ENCODE results near the gene SGMS1.
"Not testable (repeated sequence)": the region's sequence is repeated elsewhere in the genome, so short reads cannot be mapped to it uniquely, and the experiment has no call there.

Gene SGMS1

GRCh38 chr10:50580262-50580891 lies 43.4 kb downstream of the SGMS1 start:
- no peak for DNase-seq (ENCODE audit: low read depth)

GRCh38 chr10:50579491-50580261 lies 44.1 kb downstream of the SGMS1 start:
- no peak for DNase-seq (ENCODE audit: low read depth)

DNA sequence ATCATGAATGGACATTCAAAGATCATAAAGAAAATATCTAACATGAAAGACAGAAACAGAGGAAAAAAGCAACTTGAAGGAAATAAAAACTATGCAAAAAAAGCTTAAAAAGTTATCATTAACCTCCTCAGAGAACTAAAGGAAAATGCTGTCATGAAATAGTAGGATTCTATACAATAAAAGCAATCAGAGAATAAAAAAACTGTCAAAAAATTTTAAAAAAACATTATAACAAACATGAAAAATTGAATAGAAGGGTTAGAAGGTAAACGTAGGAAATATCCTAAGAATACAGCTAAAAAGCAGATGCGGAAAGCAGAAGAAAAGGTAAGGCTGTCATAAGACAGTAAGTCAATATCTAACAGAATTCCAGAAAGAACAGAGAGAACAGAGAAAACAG lies 44.8 kb downstream of the SGMS1 start:
- no peak for DNase-seq (ENCODE audit: low read depth)

GRCh38 chr10:50577681-50578350 lies 45.9 kb downstream of the SGMS1 start:
- peak; percentile 12 for DNase-seq (ENCODE audit: low read depth)

DNA sequence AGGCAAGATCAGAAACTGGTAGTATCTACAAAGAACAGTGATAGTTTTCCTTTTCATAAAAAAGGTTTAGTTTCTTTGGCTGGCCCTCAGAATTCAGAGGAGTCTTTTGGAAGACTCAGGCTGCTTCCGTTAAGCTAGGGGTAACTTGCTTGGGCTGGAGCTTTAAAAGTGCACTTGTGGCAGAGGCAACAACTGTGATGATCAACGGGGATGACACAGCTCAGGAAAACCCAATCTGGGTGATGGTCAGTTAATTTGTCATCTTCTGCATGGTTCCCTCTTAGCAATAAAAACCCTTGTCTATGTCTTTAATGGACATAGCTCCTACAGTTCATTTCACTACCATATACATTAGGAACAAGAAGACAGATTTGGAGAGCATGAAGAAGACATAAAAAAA lies 46.7 kb downstream of the SGMS1 start:
- no peak for DNase-seq (ENCODE audit: low read depth)

DNA sequence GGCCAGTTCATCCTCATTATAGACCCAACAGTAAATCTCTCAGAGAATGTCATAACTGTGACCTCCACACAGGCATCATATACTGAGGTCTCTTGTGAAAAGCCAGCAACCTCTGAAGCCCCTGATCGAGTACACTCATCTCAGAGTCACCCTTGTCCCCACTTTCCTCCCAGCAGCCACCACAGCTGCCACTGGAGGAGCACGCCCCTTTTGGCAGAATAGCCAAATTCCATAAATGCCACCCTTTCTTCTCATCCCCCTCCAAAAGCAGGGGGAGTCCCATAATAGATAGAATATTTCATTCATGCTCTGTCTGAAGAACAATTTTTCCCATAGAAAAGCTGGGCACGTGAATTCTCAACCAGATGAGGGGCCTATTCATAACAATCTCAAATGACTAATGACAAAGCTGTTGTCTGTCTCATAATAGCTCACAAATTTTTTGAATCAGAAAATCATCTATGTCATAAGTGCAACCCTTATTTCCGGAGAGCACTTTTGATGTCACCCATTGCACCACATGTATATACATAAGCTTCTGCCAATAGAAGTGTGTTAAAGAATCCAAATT lies 47.4 kb downstream of the SGMS1 start:
- no peak for DNase-seq (ENCODE audit: low read depth)

DNA sequence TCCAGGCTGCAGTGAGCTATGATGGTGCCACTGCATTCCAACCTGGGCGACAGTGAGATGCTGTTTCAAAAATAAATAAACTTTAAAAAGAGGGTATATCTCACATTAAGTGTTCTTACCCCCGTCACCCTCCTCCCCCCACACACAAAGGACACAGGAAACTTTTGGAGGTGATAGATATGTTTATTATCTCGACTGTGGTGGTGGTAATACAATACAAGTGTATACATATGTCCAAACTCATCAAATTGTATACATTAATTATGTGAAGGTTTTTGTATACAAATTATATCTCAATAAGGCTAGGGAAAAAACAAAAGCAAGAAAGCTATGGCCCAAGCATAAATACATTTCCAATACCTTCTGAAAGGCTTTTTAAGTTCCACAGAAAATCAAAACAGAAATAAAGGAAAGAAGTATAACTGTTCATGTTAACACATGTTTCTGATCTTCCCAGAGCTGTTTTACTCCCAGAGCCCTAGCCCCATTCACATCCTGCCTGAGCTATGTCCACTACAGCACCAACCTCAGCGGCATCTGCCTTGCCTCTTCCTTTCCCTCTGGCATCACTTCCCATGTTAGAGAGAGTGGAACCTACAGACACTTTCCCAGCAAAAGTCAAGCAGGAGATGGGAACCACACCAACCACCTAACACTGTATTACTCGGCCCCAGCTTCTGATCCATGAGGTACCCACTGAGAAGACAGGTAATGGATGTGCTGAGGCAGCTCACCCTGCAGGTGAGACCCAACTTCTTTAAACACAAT lies 48.1 kb downstream of the SGMS1 start:
- no peak for DNase-seq (ENCODE audit: low read depth)

DNA sequence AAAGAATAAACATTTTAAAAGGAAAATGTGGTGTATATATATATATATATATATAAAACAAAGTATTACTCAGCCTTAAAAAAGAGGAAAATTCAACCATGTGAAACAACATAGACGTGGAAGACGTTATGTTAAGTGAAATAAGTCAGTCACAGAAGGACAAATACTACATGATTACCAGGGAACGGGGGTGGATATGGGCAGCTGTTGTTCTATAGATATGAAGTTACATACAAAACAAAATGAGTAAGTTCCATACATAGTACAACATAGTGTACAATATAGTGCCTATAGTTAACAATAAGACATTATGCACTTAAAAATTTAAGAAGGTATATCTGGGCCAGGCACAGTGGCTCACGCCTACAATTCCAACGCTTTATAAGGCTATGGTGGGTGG lies 48.8 kb downstream of the SGMS1 start:
- DNase-seq (ENCODE audit: low read depth), result no peak

DNA sequence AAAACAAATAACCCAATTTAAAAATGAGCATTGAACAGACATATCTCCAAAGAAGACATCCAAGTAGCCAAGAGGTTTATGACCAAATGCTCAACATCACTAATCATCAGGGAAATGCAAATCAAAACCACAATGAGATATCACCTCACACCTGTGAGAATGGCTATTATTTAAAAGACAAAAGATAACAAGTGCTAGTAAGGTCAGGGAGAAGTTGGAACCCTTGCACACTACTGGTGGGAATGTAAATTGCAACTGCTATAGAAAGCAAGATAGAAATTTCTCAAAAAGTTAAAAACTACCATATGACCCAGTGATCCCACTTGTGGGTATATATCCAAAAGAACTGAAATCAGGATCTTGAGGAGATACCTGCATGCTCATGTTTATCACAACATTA lies 49.5 kb downstream of the SGMS1 start:
- no peak for DNase-seq (ENCODE audit: low read depth)

DNA sequence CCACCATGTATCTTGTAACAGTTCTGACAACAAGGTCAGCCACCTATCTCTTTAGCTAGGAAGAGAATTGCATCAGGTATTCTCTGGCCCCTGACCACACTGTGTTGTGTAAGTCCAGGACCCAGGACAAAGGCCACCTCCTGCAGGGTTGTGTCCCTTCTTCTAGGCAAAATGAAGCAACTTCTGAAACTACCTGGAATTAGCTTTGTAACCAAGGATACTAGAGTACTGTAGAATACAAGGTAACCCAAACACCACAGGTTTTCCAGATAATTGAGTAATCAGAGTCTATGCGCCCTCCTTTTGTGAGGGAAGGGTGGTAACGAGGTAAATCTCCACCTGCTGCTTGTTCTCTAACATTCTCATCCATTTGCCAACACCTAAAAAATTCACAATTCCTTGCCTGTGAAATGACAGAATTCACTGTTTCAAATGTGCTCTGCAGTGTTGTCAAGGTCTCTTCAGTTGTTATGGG lies 51.7 kb downstream of the SGMS1 start:
- DNase-seq (ENCODE audit: low read depth), result no peak

DNA sequence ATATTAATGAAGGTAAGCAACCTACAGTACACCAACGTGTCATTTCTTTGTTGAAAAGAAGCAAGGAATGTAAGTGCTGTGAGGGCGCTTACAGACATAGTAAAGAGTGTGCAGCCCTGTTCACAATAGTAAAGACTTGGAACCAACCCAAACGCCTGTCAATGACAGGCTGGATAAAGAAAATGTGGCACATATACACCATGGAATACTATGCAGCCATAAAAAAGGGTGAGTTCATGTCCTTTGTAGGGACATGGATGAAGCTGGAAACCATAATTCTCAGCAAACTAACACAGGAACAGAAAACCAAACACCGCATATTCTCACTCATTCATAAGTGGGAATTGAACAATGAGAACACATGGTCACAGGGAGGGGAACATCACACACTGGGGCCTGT lies 55.0 kb downstream of the SGMS1 start:
- not testable (repeated sequence) for DNase-seq (ENCODE audit: low read depth)

- DNase-seq (ENCODE audit: low read depth), result no peak
Measured at GRCh38 chr10:50567384-50567783, 56.4 kb downstream of the SGMS1 start.

- no peak for DNase-seq (ENCODE audit: low read depth)
Measured at GRCh38 chr10:50566150-50566549, 57.6 kb downstream of the SGMS1 start.

GRCh38 chr10:50565301-50566083 lies 58.3 kb downstream of the SGMS1 start:
- DNase-seq (ENCODE audit: low read depth), result no peak

DNA sequence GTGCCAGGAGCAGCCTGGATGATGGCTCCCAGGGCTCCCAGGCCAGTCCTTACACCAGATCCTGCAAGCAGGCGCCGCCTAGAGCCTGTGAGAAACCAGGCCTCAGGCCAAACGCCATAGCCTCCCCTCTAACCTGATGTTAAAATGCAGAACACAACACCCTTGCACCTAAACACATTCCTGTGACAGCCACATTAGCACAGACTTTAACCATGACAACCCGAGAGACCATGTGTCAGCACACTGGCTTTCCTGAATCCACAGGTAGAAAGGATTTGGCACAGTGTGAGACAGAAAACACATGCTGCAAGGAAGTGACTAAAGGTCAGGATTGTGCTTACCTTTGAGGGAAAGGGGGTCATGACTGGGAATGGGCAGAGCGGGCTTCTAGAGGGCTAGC lies 59.9 kb downstream of the SGMS1 start:
- DNase-seq (ENCODE audit: low read depth), result no peak

DNA sequence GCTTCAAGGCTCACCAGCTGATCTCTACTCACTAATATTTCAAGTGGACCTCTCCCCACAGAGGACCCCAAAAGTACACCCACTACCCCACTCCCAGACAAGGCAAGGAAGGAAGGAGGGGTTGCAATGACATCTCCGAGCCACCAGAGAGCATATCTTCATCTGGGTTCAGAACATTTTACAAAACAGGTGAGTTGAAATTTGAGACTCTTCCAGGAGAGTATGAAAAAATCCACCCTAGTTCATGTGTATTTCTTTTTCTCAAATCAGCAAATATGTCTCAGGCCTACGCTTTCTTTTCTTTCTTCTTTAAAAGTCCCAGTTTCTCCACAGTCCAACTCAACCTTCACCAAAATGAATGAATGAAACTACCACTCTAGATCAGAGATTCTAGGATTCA lies 61.9 kb downstream of the SGMS1 start:
- no peak for DNase-seq (ENCODE audit: low read depth)

DNA sequence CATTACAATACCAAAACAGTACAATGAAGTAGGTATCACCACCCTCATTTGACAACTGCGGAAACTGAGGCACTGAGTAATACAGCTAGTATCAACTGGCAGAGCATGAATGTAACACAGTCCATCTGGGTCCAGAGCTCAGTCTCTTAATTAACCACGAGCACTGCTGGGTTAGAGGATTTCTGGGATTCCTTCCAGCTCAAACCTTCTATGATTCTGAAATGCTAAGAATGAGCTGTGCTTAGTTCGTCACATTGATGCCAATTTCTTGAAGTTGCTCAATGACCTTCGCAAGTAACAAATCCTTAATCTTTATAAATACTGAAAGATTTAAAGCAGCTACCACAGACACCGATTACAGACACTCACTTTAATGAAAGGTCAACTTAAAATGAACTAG lies 62.5 kb downstream of the SGMS1 start:
- DNase-seq (ENCODE audit: low read depth), result peak; percentile 97

DNA sequence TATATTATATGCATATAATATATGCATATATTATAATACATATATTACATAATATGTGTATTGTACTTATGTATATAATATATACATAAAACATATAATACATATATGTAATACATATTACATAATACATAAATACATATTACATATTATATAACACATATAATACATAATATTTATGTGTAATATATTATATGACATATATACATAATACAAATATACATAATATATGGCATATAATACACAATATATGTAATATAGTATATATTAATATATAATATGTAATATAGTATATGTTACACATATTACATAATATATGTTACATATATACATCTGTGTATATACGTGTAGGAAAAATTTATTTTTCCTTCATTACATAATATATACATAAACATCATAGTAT lies 63.4 kb downstream of the SGMS1 start:
- no peak for DNase-seq (ENCODE audit: low read depth)

DNA sequence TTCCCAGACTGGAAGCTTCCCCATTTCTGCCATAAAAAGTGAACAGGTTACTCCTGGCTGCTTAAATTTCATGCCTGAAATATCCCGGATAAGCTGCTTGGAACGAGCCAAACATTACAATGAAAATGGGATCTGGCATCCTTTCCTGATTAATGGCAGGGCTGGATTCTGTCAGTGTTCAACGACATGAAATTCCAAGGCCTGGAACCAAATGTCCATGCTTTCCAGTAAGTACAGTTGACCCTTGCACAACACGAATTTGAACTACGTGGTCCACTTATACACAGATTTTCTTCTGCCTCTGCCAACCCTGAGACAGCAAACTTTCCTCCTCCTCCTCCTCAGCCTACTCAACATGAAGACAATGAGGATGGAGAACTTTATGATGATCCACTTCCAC lies 65.4 kb downstream of the SGMS1 start:
- DNase-seq (ENCODE audit: low read depth), result peak; percentile 46

GRCh38 chr10:50557130-50557682 lies 66.5 kb downstream of the SGMS1 start:
- DNase-seq (ENCODE audit: low read depth), result no peak
